ENCODE results near the gene COQ2.

The COQ2 gene

DNA sequence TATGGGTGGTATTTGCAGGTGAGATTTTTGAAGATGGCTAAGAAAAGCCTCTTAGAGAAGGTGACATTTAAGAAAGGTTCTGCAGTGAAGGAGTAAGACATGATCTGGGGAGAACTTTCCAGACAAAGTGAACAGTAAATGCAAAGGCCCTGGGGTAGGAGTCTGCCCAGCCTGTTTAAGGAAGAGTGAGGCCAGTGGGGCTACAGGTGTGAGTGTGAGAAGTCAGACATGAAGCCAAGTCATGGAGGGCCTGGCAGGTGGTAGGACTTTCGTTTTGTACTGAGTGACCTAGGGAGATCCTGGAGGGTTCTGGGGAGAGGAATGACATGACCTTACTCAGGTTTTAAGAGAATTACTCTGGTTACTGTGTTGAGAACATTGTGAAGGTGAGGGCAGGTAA lies 21.5 kb downstream of the COQ2 start:
- Mint-ChIP-seq H3K4me3 (no peak overlapping the region), H3K27me3 (ENCODE audit: low read depth, poor library complexity) (no peaks in the 10 kb centered on the region), H3K36me3 (ENCODE audit: low read depth) (peaks cover 31% of the 10 kb centered on the region), H3K27ac (no peak overlapping the region), H3K9me3 (no peaks in the 10 kb centered on the region), H3K4me1 (no peaks in the 10 kb centered on the region)
- TF ChIP-seq, protein P1, sequence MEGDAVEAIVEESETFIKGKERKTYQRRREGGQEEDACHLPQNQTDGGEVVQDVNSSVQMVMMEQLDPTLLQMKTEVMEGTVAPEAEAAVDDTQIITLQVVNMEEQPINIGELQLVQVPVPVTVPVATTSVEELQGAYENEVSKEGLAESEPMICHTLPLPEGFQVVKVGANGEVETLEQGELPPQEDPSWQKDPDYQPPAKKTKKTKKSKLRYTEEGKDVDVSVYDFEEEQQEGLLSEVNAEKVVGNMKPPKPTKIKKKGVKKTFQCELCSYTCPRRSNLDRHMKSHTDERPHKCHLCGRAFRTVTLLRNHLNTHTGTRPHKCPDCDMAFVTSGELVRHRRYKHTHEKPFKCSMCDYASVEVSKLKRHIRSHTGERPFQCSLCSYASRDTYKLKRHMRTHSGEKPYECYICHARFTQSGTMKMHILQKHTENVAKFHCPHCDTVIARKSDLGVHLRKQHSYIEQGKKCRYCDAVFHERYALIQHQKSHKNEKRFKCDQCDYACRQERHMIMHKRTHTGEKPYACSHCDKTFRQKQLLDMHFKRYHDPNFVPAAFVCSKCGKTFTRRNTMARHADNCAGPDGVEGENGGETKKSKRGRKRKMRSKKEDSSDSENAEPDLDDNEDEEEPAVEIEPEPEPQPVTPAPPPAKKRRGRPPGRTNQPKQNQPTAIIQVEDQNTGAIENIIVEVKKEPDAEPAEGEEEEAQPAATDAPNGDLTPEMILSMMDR (IDR thresholded peaks at IDR 0.05), result no peak
- DNase-seq, result no peak

DNA sequence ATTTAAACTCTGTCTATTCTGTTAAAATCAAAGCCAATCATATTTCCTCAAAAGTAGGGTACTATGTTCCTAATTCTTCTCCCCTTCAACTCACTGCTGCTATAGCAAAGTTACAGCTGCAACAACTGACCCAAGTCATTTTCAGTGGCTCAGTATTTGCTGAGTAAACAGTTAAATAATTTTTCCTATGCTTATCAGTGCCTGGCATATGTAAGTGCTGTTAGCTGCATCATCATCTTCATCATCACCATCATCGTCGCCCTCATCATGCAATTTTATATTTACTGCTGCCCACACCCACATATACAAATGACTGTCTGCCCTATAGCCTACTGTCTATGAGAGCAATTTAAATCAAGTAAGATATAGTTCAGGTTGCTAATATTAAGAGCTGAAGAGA lies 21.9 kb downstream of the COQ2 start:
- no peak overlapping the region for H3K4me3 Mint-ChIP-seq
- H3K4me1 Mint-ChIP-seq, result peaks cover 4% of the 10 kb centered on the region
- TF ChIP-seq, protein P1 (IDR thresholded peaks at IDR 0.05), result no peak
- H3K27me3 Mint-ChIP-seq (ENCODE audit: low read depth, poor library complexity), result no peaks in the 10 kb centered on the region
- H3K9me3 Mint-ChIP-seq, result no peaks in the 10 kb centered on the region
- DNase-seq, result no peak
- H3K27ac Mint-ChIP-seq, result no peak overlapping the region
- H3K36me3 Mint-ChIP-seq (ENCODE audit: low read depth), result peaks cover 34% of the 10 kb centered on the region

DNA sequence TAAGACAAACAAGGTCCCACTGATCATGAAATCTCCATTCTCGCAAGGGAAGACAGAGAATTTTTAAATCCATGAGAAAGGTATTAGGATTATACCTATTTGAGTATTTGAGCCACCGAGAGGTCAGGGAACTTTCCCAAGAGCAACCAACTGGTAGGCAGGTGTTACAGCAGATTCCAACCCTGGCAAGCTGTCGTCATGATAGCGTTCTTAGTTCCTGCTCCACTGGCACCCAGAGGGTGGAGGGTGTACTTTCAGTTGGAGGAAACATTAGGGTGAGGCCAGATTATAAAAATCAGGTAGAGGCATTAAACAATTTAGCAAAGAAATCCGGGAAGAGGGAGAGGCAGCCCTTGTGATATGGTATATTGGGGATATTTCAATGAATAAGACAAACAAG lies 23.3 kb downstream of the COQ2 start:
- Mint-ChIP-seq H3K36me3 (ENCODE audit: low read depth) (peaks cover 36% of the 10 kb centered on the region), H3K27me3 (ENCODE audit: low read depth, poor library complexity) (no peaks in the 10 kb centered on the region), H3K4me3 (no peak overlapping the region), H3K27ac (no peak overlapping the region), H3K9me3 (no peaks in the 10 kb centered on the region), H3K4me1 (peaks cover 11% of the 10 kb centered on the region)
- DNase-seq, result no peak
- TF ChIP-seq, protein P1 (IDR thresholded peaks at IDR 0.05), result no peak

DNA sequence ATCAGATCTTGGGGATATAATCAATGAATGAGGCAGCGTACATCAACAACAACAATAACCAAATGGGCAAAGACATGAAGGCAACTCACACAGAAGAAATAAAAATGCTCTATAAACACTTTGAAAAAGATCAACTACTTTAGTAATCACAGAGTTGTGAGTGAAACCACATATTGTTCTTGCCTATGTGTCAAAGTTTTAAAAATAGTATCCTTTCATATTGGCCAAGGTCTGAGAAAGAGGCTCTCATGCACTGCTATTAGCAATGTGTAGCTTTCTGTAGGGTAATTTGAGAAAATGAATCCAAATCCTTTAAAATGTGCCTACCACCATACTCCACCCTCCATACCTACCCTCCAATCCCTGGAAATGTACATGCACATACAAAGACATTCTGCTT lies 25.0 kb downstream of the COQ2 start:
- Mint-ChIP-seq H3K4me1 (peaks cover 17% of the 10 kb centered on the region), H3K4me3 (no peak overlapping the region), H3K27me3 (ENCODE audit: low read depth, poor library complexity) (no peaks in the 10 kb centered on the region), H3K36me3 (ENCODE audit: low read depth) (peaks cover 30% of the 10 kb centered on the region), H3K9me3 (no peaks in the 10 kb centered on the region), H3K27ac (no peak overlapping the region)
- TF ChIP-seq, protein P1 (IDR thresholded peaks at IDR 0.05), result no peak
- DNase-seq, result no peak

DNA sequence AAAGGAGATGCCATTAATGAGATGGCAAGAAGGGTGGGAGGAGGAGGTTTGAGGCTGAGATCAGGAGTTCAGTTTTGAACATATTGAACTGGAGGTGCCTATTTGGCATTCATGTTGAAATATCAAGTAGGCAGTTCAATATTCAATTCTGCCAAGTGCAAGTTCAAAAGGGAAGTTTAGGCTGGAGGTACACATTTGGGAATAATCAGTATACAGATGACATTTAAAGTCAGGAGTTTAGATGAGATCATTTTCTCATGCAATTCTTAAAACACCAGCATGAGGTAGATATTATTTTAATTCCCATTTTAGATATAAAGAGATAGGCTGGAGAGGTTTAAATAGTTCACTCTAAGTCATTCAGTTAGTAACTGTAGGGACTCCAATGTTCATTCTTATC lies 26.1 kb downstream of the COQ2 start:
- TF ChIP-seq, protein P1 (IDR thresholded peaks at IDR 0.05), result no peak
- Mint-ChIP-seq H3K36me3 (ENCODE audit: low read depth) (peaks cover 30% of the 10 kb centered on the region), H3K4me3 (no peak overlapping the region), H3K4me1 (peaks cover 18% of the 10 kb centered on the region), H3K27me3 (ENCODE audit: low read depth, poor library complexity) (no peaks in the 10 kb centered on the region), H3K9me3 (no peaks in the 10 kb centered on the region), H3K27ac (no peak overlapping the region)
- DNase-seq, result no peak

DNA sequence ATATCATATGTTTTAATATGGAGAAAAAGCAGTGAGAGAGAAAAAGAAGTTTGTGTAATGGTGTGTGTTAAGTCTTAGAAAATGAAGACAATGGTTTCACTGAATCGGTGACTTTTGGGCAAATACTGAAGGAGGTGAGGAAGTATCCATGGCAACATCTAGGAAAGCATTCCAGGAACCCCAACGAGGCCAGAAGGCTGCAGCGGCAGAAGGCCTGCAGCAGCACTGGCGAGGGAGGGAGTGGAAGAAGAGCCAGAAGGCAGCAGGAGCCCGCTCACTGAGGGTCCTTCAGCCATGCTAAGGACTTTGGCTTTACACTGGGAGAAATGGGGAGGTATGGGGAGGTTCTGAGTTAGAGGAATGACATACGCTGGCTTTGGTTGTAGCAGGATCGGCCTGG lies 26.8 kb downstream of the COQ2 start:
- peaks cover 25% of the 10 kb centered on the region for H3K36me3 Mint-ChIP-seq (ENCODE audit: low read depth)
- no peak overlapping the region for H3K4me3 Mint-ChIP-seq

More for the DNA sequence above, 26.8 kb downstream of the COQ2 start:
- no peak overlapping the region for H3K27ac Mint-ChIP-seq
- H3K4me1 Mint-ChIP-seq, result peaks cover 22% of the 10 kb centered on the region
- TF ChIP-seq, protein P1 (IDR thresholded peaks at IDR 0.05), result no peak
- no peak for DNase-seq
- no peaks in the 10 kb centered on the region for H3K9me3 Mint-ChIP-seq
- H3K27me3 Mint-ChIP-seq (ENCODE audit: low read depth, poor library complexity), result no peaks in the 10 kb centered on the region

All from nephron progenitor cell (in vitro differentiated cells).